Esophagus muscularis mucosa (tissue), 4 donors: ENCODE data around the gene CDCP2.

Experiments
- EP300 ChIP-seq: sonication (generic); formaldehyde crosslinking; IDR thresholded peaks from one replicate; pipeline ENCODE4 v1.6.1; 2017; ENCODE audit warnings: antibody characterized with exemption
- POLR2A ChIP-seq: fragments of 450-650 bp; IDR thresholded peaks from one replicate; pipeline ENCODE4 v1.6.1; 2017; ENCODE audit warnings: antibody characterized with exemption, moderate library complexity, mild to moderate bottlenecking, low read depth
- POLR2AphosphoS5 ChIP-seq, 2 donors: sonication (generic); formaldehyde crosslinking; IDR thresholded peaks; one replicate each; pipeline ENCODE4 v1.6.1; 2017; ENCODE audit warnings: antibody characterized with exemption in 2 of 2
- TF ChIP-seq, protein P1 (sequence below), 3 experiments: fragments of 200-600 bp in 2 of 3; fragments of 450-650 bp in 1 of 3; sonication (generic) in 2 of 3; IDR thresholded peaks; one replicate each; pipeline ENCODE4 v1.5.1; 2017 to 2019; ENCODE audit warnings: antibody characterized with exemption in 3 of 3, mild to moderate bottlenecking in 2 of 3, moderate library complexity in 1 of 3

DNA sequence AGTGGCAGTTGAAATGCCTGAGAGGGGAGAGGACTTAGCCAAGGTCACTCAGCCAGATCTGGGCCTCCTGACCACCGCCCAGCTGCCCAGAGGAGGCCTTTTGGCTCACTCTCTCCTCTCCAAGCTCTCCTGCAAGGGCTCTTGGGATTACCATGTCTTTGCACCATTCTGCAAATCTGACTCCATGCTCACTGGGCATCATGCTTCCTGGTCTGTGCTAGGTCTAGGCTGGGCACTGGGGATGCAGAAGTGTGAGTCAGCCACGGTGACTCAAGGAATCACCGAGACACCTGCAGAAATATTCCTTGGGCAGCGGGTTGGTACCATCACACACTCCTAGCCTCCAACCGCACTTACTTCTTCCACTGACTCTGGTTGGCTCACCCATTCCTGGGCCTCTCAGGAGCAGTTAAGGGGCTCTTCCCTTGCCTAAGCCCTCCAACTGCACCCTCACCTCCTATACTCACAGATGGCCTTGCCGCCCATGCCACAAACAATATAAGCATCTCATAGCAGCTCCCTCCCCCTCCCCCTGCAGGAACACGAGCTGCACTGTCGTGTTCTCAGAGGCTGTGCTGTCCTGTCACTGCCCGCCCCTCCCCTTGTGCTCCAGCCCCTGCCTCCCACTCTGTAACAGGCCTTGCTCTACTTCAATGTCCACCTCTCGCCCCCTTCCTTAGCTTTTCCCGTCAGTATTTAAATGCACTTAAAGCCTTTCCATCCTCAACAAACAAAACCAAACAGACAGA lies 34.8 kb downstream of the CDCP2 start:
- no peak for TF ChIP-seq POLR2A
- no peak for TF ChIP-seq POLR2AphosphoS5 (IDR thresholded peaks at IDR 0.05)
- TF ChIP-seq, protein P1, sequence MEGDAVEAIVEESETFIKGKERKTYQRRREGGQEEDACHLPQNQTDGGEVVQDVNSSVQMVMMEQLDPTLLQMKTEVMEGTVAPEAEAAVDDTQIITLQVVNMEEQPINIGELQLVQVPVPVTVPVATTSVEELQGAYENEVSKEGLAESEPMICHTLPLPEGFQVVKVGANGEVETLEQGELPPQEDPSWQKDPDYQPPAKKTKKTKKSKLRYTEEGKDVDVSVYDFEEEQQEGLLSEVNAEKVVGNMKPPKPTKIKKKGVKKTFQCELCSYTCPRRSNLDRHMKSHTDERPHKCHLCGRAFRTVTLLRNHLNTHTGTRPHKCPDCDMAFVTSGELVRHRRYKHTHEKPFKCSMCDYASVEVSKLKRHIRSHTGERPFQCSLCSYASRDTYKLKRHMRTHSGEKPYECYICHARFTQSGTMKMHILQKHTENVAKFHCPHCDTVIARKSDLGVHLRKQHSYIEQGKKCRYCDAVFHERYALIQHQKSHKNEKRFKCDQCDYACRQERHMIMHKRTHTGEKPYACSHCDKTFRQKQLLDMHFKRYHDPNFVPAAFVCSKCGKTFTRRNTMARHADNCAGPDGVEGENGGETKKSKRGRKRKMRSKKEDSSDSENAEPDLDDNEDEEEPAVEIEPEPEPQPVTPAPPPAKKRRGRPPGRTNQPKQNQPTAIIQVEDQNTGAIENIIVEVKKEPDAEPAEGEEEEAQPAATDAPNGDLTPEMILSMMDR (IDR thresholded peaks at IDR 0.05), result no peak
- no peak for TF ChIP-seq EP300
